Hematopoietic multipotent progenitor cell treated with erythropoietin and hydrocortisone succinate and interleukin-3 and kit ligand, for 4 days (in vitro differentiated cells): ENCODE data around the gene ZNF543.

ENCODE experiments used
- DNase-seq: peaks from one replicate; pipeline ENCODE4 v3.0.0-alpha.2; 2015

Gene ZNF543

DNA sequence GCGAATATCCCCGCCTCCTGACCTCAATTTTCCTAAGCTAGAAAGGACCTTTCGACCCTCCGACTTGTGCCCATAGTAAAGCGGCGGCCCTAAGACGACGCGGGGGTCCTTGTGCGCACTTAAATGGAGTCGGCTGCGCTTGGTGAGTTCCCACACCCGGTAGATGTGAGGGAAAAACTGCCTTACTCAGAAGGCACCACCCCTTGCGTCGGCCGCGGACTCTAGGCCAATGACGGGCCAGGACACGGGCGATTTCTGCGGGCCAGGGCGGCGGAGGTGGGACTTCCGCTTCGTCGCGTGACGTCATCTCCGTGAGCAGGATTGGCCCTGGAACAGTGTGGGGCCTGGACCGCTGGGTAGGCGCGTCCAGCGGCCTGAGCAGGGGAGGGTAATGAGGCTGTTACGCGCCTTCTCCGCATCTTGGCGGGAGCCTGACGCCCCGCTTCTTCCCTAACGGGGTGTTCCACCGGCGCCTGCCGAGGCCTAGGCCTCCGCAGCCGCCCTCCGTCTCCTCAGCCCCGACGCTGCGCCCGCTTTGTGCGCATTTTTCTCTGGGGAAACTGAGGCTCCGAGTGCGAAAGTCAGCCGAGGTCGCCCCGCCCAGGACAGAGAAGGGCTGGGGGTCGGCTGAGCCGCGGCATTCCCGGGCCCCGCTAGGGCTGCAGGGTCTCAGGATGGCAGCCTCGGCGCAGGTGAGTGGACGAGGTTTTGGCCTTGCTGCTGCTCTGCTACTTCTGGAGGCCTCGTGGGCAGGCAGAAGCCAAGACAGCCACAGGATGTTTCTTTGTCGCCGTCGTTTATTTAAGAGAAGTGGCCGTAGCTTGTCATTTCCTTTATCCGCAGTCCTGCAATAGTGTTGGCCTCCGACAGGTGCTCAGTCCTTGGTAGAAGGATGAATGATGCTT, at the start of gene ZNF543:
Gene ZNF543, plus strand, starts transcription at position 293 of the 905 bp plus-strand sequence. Its CDS starts 382 bp downstream, at position 675.
- DNase-seq: peak; percentile 99

- DNase-seq: no peak
These were observed 49.0 kb upstream of the ZNF543 start for GRCh38 chr19:57271280-57271679.

- DNase-seq: peak; percentile 59
These were observed 47.3 kb upstream of the ZNF543 start for GRCh38 chr19:57273014-57273413.

GRCh38 chr19:57276430-57276829, 43.8 kb upstream of the ZNF543 start:
- no peak for DNase-seq

- DNase-seq: peak; percentile 13
These were observed 41.8 kb upstream of the ZNF543 start for GRCh38 chr19:57278481-57278880.

DNA sequence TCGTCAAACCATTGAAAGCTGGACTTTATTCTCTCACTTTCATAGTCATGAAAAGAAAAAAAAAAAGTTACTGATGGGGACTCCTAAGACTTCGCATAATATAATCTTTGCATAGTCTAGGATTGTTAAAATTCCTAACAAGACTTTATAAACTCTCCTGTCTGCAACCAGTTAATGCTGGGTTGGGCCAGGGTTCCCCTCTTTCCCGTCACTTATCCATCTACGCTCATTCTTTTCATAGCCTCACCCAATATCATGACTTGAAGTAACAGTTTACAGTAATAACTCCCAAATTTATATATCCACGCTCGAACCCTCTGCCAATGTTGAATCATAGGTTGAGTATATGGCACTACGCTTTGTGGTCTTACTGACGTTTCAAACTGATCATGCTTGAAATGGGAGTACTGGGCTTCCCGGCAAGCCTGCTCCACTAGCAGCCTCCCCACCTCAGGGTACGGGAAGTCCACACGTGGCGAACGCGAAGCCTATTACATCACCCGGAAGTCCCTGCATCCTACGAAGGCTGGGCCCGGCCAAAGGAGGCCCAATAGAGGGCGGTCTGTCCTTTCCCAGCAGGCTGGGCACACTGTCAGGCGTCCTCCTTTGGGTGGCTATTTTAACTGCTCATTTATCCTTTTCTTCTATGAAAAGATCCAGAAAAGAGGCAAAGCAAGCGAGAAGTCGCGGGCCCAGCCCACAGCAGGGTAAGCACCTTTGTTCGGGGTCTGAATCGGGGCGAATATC, 40.7 kb upstream of the ZNF543 start:
- peak; percentile 98 for DNase-seq

DNA sequence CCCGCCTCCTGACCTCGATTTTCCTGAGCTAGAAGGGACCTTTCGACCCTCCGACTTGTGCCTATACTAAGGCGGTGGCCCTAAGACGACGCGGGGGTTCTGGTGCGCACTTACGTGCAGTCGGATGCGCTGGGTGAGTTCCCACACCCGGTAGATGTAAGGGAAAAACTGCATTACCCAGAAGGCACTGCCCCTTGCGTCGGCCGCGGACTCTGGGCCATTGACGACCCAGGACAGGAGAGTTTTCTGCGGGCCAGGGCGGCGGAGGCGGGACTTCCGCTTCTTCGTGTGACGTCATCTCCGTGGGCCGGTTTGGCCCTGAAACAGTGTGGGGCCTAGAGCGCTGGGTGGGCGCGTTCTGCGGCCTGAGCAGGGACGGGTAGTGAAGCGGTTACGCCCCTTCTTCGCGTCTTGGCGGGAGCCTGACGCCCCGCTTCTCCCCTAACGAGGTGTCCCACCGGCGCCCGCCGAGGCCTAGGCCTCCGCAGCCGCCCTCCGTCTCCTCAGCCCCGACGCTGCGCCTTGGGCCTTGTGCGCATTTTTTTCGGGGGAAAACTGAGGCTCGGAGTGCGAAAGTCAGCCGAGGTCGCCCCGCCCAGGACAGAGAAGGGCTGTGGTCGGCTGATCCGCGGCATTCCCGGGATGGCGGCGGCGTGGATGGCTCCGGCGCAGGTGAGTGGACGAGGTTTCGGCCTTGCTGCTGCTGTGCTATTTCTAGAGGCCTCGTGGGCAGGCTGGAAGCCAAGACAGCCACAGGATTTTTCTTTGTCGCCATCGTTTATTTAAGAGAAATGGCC, 39.9 kb upstream of the ZNF543 start, which contains the start of gene ZNF460:
Gene ZNF460, plus strand, starts transcription at position 321 of the 797 bp plus-strand sequence. Its CDS starts 322 bp downstream, at position 643.
- DNase-seq: peak; percentile 99

DNA sequence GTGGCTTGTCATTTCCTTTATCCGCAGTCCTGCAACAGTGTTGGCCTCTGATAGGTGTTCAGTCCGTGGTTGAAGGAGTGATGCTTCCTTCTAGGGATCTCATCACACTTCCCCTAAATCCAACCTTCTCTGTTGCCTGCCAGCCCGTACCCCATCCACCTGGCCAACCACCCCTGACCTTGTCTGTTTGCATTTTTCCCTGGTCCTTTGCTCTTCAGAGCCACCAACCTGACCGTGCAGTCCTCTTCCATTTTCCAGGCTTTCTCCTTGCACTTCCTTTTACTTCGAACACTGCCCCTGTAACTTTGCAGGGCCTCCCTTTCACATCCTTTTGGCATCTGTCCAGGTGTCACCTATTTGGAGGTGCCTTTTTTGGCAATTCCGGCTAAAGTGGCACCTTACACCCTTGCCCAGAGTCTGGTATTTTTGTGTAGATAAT, 39.3 kb upstream of the ZNF543 start:
- peak; percentile 56 for DNase-seq

GRCh38 chr19:57282011-57282643, 38.1 kb upstream of the ZNF543 start:
- no peak for DNase-seq

- no peak for DNase-seq
These were observed 31.9 kb upstream of the ZNF543 start for GRCh38 chr19:57288373-57288772.

DNA sequence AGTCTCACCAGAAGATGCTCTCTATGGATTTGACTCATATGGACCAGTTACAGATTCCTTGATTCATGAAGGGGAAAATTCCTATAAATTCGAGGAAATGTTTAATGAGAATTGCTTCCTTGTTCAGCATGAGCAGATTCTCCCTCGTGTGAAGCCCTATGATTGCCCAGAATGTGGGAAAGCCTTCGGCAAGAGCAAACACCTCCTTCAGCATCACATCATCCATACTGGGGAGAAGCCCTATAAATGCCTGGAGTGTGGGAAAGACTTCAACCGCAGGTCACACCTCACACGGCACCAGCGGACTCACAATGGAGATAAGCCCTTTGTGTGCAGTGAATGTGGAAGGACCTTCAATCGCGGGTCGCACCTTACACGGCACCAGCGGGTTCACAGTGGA, 29.3 kb upstream of the ZNF543 start:
- no peak for DNase-seq

DNA sequence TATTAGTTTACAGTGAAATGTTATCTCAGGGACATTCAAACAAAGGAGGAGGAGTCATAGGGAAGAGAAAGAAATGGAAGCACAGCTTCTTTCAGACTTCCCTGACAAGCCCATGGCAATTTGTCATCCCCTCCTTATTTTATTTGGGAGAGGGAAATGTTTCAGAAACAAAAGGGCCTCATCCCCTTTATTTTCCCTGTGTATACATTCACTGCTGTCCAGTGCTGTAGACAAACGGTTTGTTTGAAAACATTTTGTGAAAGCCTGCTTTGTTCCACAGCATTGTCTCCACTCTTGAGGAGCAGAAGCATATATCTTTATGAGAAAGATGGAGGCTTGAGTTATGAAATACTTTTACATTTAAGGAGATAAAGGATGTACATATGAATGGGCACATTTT, 27.7 kb upstream of the ZNF543 start:
- DNase-seq: no peak

GRCh38 chr19:57293719-57294118, 26.6 kb upstream of the ZNF543 start:
- DNase-seq: no peak

DNA sequence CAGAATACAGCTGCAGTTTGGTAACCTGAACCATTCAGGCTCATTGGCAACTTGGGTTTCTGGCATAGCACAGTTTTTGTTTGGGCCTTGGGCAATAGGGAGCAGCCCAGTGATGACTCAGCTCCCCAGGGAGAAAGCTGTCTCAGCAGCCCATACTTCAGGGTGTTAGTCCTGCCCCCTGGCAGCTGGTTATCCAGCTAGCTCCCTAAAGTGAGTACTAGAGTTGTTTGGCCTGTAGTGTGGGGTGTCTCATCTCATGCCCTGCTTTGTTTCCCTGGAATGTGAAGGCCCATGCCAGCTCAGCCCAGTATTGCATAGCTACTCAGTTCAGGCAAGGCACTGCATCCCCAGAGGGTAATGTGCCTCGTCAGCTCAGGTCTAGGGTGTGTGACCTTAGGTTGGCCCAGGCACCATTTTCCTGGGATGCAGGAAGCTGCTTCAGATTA, 18.2 kb upstream of the ZNF543 start:
- peak; percentile 16 for DNase-seq

DNA sequence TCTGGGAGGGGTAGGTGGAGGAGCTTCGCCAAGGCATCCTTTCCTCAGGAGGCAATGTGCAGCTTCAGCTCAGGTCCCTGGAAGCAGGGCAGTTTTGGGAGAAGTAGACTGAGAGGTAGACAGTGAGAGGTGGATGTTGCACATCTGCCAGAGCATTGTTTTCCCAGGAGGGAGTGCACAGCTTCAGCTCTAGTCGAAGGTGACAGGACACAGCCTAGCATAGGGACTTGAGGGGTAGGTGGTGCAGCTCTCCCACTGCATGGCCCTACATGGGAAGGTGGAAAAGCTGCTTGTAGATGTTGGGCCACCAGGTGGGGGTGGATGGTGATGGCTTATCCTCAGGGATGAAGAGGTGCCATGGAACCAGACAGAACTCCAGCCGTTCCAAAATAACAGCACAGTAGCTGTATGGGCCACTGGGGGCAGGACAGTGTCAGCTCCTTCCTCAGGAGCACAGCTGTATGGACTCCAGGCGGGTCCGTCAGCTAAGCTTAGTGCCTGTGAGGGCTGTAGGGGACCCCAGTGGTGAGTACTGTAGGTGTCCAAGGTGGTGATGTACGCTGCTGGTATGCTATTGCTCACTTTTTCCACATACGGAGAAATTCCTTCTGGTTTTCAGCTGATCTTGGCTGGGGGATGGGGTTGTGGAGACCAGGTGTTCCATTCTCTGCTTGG, 17.4 kb upstream of the ZNF543 start:
- DNase-seq: no peak

DNA sequence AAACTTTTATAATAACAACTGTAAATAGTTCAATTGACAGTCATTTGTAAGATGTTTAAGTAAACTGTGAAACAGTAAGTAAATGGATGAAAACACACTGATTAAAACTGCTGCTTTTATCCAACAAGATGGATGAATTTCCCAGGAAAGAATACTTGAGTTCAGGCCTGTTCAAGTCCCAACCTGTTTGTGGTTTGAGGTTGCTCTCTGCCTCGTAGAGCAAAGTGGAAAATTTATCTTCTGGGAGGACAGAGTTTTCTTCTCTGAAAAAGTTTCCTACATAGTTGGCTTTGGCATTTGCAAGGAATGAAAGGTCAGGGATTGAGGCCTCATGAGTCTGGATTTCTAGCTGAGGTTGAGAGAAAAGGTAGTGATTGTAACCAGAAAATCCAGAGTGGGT, 15.2 kb upstream of the ZNF543 start:
- no peak for DNase-seq

DNA sequence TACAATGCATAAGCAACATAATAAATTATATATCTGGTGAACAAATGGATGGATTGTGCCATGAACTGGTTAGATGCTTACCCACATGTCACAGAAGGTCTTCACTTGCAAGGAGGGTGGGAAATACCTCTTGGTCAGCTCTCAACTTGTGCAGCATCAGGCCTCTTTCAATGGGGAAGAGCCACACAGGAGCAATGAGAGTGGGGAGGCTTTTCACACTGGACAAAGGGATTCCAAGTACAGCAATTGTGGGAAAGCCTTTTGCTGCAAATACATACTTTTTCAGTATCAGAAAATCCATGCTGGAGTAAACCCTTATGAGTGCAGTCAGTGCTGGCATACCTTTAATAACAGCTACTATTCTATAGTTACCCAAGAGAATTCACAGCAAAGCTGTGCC, 11.8 kb upstream of the ZNF543 start:
- DNase-seq: no peak

- no peak for DNase-seq
These were observed 9.5 kb upstream of the ZNF543 start for GRCh38 chr19:57310792-57311191.

DNA sequence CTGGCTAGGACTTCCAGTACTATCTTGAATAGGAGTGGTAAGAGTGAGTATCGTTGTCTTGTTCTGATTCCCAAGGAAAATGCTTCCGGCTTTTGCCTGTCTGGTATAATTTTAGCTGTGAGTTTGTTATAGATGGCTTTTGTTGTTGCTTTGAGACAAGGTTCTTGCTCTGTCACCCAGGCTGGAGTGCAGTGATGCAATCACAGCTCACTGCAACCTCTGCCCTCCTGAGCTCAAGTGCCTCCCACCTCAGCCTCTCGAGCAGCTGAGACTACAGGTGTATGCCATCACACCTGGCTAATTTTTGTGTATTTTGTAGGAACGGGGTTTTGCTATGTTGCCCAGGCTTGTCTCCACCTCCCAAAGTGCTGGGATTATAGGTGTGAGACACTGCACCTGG, 6.1 kb upstream of the ZNF543 start:
- DNase-seq: no peak

DNA sequence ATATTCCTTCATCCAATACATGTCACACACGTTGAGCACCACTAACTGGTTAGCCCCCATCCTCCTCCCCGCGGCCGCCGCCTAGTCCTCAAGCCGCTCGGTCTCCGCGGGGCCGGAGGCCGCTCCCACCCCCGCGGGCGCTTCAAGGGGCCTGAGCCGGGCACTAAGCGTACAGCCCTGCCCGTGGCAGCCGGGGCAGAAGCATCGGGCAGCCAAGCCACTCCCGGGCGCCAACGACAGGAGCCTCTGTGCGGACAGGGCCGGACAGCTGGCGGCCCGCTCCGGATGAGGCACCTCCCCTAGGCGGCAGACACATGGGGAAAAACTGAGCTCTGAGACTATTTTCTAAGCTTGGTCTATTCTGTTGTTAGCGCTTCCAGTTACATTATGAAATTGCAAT, 2.8 kb upstream of the ZNF543 start:
- no peak for DNase-seq

- DNase-seq: no peak
These were observed 448 bp upstream of the ZNF543 start for GRCh38 chr19:57319869-57320179.

- DNase-seq: peak; percentile 14
These were observed 844 bp downstream of the ZNF543 start for GRCh38 chr19:57321116-57321515.
